T follicular helper cell (primary cell): ENCODE results near the gene SNX24.

Source experiments
- DNase-seq: peaks from one replicate; pipeline ENCODE4 v3.0.0-alpha.2; 2020; ENCODE audit warnings: low read depth

SNX24 gene

GRCh38 chr5:123012321-123012720, 166.9 kb downstream of the SNX24 start:
- DNase-seq = no peak

GRCh38 chr5:123014689-123015088, 169.3 kb downstream of the SNX24 start:
- no peak for DNase-seq

- no peak for DNase-seq
These were observed 182.8 kb downstream of the SNX24 start for GRCh38 chr5:123028222-123028621.

- DNase-seq = no peak
These were observed 187.8 kb downstream of the SNX24 start for GRCh38 chr5:123033157-123033671.

GRCh38 chr5:123035360-123035917, 190.0 kb downstream of the SNX24 start:
- no peak for DNase-seq

- DNase-seq = no peak
These were observed 190.5 kb downstream of the SNX24 start for GRCh38 chr5:123035918-123036390.

GRCh38 chr5:123036391-123037103, 191.1 kb downstream of the SNX24 start, which contains the start of gene PPIC:
Gene PPIC (minus strand): TSS chr5:123036725. CDS start chr5:123036625, 100 bp downstream.
- DNase-seq = no peak

GRCh38 chr5:123037104-123037418, 191.6 kb downstream of the SNX24 start:
- DNase-seq = no peak

GRCh38 chr5:123039673-123040072, 194.3 kb downstream of the SNX24 start:
- DNase-seq = no peak

GRCh38 chr5:123044926-123045617, 199.7 kb downstream of the SNX24 start:
- no peak for DNase-seq

- no peak for DNase-seq
These were observed 200.8 kb downstream of the SNX24 start for GRCh38 chr5:123046222-123046621.

- no peak for DNase-seq
These were observed 202.3 kb downstream of the SNX24 start for GRCh38 chr5:123047706-123048105.

GRCh38 chr5:123051206-123051605, 205.8 kb downstream of the SNX24 start:
- DNase-seq = no peak
